ENCODE data around the gene SUGP2. TPM values are rescaled to one million over a fixed set of nuclear protein-coding genes. Genes with fewer than 3 reads are reported as not detected.

The SUGP2 gene
- total and polyA plus RNA-seq, 4 donors = 27.6 to 73.4 (median 59.6) TPM

DNA sequence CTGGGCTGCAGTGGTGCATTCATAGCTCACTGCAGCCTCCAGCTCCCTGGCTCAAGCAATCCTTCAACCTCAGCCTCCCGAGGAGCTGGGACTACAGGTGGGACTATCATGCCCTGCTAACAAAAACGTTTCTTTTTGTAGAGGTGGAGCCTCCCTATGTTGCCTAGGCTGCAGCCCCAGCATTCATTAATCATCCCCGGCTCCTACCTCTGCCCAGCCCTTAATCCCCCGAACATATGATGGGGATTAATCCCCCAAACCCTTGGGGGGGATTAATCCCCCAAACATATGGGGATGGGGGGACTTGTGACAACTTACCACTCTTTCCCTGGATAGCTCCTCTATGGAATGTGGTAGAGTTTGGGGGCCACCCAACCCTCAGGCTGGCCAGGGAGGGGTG, 45.9 kb downstream of the SUGP2 start:
- H3K27me3 ChIP-seq (ENCODE audit: control insufficient read depth in 3 of 3, insufficient read depth in 3 of 3, low read length in 2 of 3) = no peaks in the 10 kb centered on the region

DNA sequence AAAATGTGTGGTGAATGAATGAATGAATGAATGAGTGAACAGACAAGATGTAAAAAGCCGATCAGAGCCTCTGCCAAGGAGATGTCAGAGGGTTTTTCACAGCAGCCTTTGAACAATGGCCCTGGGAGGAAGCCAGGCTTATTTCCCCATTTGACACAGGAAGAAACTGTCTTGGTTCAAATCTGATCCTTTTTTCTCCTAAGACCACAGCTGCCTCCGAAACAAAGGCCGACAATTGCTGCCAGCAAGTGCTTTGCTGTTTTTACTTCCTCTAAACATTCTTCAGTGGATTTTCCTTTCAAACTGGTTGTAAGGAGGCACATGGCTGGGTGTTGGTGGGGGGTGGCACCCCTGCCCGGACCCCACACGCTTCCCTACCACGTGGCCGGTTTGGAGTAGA, 48.1 kb downstream of the SUGP2 start:
- ATAC-seq (ENCODE audit: insufficient read depth, low FRiP score) (no peak), DNase-seq (peak; percentile 63 to 91 (median 80))
- Histone ChIP-seq H3K27me3 (ENCODE audit: control insufficient read depth in 3 of 3, insufficient read depth in 3 of 3, low read length in 2 of 3) (no peaks in the 10 kb centered on the region), H3K27ac (ENCODE audit: low read depth in 1 of 2, low read length in 1 of 2) (peak overlapping the region in 1 of 2 donors; percentile 54), H3K9ac (ENCODE audit: insufficient read depth in 1 of 2, low read length in 2 of 2) (peak overlapping the region in 1 of 2 donors; percentile 17), H3K36me3 (ENCODE audit: control insufficient read depth in 4 of 4, insufficient read depth in 4 of 4, low read length in 4 of 4) (no peaks in the 10 kb centered on the region), H3K4me1 (ENCODE audit: control insufficient read depth in 5 of 5, insufficient read depth in 5 of 5, low read length in 5 of 5) (peaks cover 0 to 18% (median 2%) of the 10 kb centered on the region in 5 donors), H3K4me3 (no peak overlapping the region), H3K9me3 (ENCODE audit: control insufficient read depth in 4 of 4, insufficient read depth in 3 of 4, low read length in 3 of 4) (no peaks in the 10 kb centered on the region)
- 11 to 19% methylated on average over 7 of the region's 7 CpGs for WGBS, 2 donors
- TF ChIP-seq, protein P1, sequence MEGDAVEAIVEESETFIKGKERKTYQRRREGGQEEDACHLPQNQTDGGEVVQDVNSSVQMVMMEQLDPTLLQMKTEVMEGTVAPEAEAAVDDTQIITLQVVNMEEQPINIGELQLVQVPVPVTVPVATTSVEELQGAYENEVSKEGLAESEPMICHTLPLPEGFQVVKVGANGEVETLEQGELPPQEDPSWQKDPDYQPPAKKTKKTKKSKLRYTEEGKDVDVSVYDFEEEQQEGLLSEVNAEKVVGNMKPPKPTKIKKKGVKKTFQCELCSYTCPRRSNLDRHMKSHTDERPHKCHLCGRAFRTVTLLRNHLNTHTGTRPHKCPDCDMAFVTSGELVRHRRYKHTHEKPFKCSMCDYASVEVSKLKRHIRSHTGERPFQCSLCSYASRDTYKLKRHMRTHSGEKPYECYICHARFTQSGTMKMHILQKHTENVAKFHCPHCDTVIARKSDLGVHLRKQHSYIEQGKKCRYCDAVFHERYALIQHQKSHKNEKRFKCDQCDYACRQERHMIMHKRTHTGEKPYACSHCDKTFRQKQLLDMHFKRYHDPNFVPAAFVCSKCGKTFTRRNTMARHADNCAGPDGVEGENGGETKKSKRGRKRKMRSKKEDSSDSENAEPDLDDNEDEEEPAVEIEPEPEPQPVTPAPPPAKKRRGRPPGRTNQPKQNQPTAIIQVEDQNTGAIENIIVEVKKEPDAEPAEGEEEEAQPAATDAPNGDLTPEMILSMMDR (IDR thresholded peaks at IDR 0.05; ENCODE audit: control extremely low read depth, extremely low read depth) = no peak

More for the DNA sequence above, 45.9 kb downstream of the SUGP2 start:
- Histone ChIP-seq H3K27ac (ENCODE audit: low read depth in 1 of 2, low read length in 1 of 2) (no peak overlapping the region), H3K36me3 (ENCODE audit: control insufficient read depth in 4 of 4, insufficient read depth in 4 of 4, low read length in 4 of 4) (peaks cover 0 to 12% (median 0%) of the 10 kb centered on the region in 4 donors), H3K4me3 (no peak overlapping the region), H3K4me1 (ENCODE audit: control insufficient read depth in 5 of 5, insufficient read depth in 5 of 5, low read length in 5 of 5) (peaks cover 0 to 30% (median 12%) of the 10 kb centered on the region in 5 donors), H3K9me3 (ENCODE audit: control insufficient read depth in 4 of 4, insufficient read depth in 3 of 4, low read length in 3 of 4) (no peaks in the 10 kb centered on the region), H3K9ac (ENCODE audit: insufficient read depth in 1 of 2, low read length in 2 of 2) (no peak overlapping the region)
- DNase-seq (no peak), ATAC-seq (ENCODE audit: insufficient read depth, low FRiP score) (no peak)
- TF ChIP-seq, protein P1 (IDR thresholded peaks at IDR 0.05; ENCODE audit: control extremely low read depth, extremely low read depth) = no peak
- WGBS, 2 donors = 63 to 74% methylated on average over 4 of the region's 4 CpGs

DNA sequence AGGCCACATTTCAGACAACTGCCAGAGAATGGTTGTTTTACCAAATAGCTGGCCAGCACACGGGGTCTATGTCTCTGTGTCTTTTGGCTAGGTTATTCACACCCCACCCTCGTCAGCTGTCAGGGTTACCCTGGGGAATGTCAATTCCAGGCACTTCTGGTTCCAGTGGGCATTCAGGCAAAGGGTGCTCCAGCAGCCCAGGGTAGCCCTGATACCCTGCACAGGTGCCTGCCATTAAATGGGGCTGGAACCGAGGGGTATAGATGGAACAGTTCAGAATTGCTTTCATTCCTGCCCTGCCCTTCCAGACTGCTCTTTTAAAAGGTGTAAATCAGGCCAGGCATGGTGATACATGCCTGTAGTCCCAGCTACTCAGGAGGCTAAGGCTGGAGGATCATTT, 49.1 kb downstream of the SUGP2 start:
- no peaks in the 10 kb centered on the region for H3K27me3 ChIP-seq (ENCODE audit: control insufficient read depth in 3 of 3, insufficient read depth in 3 of 3, low read length in 2 of 3)
- no peak for ATAC-seq (ENCODE audit: insufficient read depth, low FRiP score)
- H3K4me3 ChIP-seq = no peak overlapping the region
- 79 to 83% methylated on average over 3 of the region's 3 CpGs for WGBS, 2 donors
- H3K9ac ChIP-seq (ENCODE audit: insufficient read depth in 1 of 2, low read length in 2 of 2) = no peak overlapping the region
- H3K27ac ChIP-seq (ENCODE audit: low read depth in 1 of 2, low read length in 1 of 2) = no peak overlapping the region
- TF ChIP-seq, protein P1 (IDR thresholded peaks at IDR 0.05; ENCODE audit: control extremely low read depth, extremely low read depth) = no peak
- DNase-seq = no peak
- no peaks in the 10 kb centered on the region for H3K36me3 ChIP-seq (ENCODE audit: control insufficient read depth in 4 of 4, insufficient read depth in 4 of 4, low read length in 4 of 4)
- H3K4me1 ChIP-seq (ENCODE audit: control insufficient read depth in 5 of 5, insufficient read depth in 5 of 5, low read length in 5 of 5) = peaks cover 0 to 13% (median 0%) of the 10 kb centered on the region in 5 donors
- H3K9me3 ChIP-seq (ENCODE audit: control insufficient read depth in 4 of 4, insufficient read depth in 3 of 4, low read length in 3 of 4) = no peaks in the 10 kb centered on the region

DNA sequence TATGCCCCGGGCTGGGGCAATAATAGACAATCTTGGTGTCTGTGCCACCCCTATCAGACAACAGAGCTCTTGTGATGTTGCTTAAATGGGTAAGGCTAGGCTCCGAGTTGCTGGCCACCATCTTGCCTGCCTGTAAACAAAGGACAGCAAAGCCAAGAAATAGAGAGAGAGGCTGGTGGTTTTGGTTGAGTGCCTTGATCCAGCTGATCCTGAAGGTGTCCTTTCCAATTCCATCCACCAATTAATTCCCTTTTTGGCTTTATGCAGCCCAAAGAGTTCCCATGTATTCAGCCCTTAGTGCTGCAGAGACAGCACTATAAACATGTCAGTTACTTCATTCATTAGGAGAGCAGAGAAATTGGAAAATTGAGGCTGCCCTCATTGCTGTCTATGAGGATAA, 50.6 kb downstream of the SUGP2 start:
- Histone ChIP-seq H3K9ac (ENCODE audit: insufficient read depth in 1 of 2, low read length in 2 of 2) (no peak overlapping the region), H3K9me3 (ENCODE audit: control insufficient read depth in 4 of 4, insufficient read depth in 3 of 4, low read length in 3 of 4) (no peaks in the 10 kb centered on the region), H3K27ac (ENCODE audit: low read depth in 1 of 2, low read length in 1 of 2) (no peak overlapping the region), H3K4me1 (ENCODE audit: control insufficient read depth in 5 of 5, insufficient read depth in 5 of 5, low read length in 5 of 5) (peaks cover 0 to 13% (median 0%) of the 10 kb centered on the region in 5 donors), H3K4me3 (no peak overlapping the region), H3K27me3 (ENCODE audit: control insufficient read depth in 3 of 3, insufficient read depth in 3 of 3, low read length in 2 of 3) (no peaks in the 10 kb centered on the region), H3K36me3 (ENCODE audit: control insufficient read depth in 4 of 4, insufficient read depth in 4 of 4, low read length in 4 of 4) (no peaks in the 10 kb centered on the region)
- ATAC-seq (ENCODE audit: insufficient read depth, low FRiP score) (no peak), DNase-seq (no peak)
- TF ChIP-seq, protein P1 (IDR thresholded peaks at IDR 0.05; ENCODE audit: control extremely low read depth, extremely low read depth) = no peak
- WGBS, 2 donors = 85 to 89% methylated on average over 2 of the region's 2 CpGs

Data from lung (tissue), 12 donors.